GM12892 (cell line): ENCODE results near the gene HAND2.

Experiments used
- POLR2A ChIP-seq: IDR thresholded peaks from 2 replicates; pipeline ENCODE4 v1.6.1; 2011; ENCODE audit warnings: low read depth, low read length, control low read depth
- POLR2AphosphoS5 ChIP-seq: IDR thresholded peaks from 2 replicates; pipeline ENCODE4 v1.6.1; 2011; ENCODE audit warnings: low read depth, low read length, control low read depth

- TF ChIP-seq POLR2A (no peak), POLR2AphosphoS5 (no peak)
Observed at GRCh38 chr4:173500841-173501591, 29.0 kb downstream of the HAND2 start.
